Inferior parietal cortex (tissue), 1 donor: ENCODE measurements around the gene GMCL2.

Experiments
- DNase-seq: peaks from one replicate; pipeline ENCODE4 v3.0.0-alpha.2; 2016; ENCODE audit errors: extremely low spot score

Gene GMCL2

GRCh38 chr5:178221853-178222252, 34.7 kb upstream of the GMCL2 start:
- DNase-seq: no peak

- no peak for DNase-seq
Observed at GRCh38 chr5:178221282-178221681, 34.1 kb upstream of the GMCL2 start.

GRCh38 chr5:178218827-178219226, 31.7 kb upstream of the GMCL2 start:
- no peak for DNase-seq

DNA sequence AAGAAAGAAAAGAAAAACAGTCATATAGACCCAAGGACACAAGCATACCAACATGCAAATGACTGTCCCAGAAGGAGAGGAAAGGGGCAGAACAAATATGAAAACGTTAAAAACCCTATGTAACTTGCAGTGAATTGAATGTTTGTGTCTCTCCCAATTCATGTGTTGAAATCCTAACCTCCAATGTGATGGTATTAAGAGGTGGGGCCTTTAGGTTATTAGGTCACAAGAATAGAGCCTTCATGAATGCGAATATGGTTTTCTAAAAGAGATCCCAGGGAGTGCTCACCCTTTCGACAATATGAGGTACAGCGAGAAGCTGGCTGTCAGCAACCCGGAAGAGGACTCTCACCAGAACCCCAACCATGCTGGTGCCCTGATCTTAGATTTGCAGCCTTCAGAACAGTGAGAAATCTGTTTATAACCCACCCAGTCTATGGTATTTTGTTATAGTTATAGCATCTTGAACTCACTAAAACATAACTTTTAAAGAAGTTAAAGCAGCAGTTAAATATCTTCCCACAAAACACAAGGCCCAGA, 31.1 kb upstream of the GMCL2 start:
- DNase-seq: no peak

DNA sequence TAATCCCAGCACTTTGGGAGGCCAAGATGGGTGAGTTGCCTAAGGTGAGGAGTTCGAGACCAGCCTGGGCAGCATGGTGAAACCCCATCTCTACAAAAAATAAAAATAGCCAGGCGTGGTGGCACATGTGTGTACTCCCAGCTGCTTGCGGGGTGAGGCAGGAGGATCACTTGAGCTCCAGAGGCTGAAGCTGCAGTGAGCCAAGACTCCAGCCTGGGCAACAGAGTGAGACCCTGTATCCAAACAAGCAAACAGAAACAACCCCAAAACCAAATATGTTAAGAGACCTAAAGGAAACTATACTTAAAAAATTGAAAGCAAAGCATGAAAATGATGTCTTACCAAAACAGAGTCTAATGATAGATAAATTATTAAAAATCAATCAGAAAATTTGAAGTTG, 29.6 kb upstream of the GMCL2 start:
- DNase-seq: no peak

DNA sequence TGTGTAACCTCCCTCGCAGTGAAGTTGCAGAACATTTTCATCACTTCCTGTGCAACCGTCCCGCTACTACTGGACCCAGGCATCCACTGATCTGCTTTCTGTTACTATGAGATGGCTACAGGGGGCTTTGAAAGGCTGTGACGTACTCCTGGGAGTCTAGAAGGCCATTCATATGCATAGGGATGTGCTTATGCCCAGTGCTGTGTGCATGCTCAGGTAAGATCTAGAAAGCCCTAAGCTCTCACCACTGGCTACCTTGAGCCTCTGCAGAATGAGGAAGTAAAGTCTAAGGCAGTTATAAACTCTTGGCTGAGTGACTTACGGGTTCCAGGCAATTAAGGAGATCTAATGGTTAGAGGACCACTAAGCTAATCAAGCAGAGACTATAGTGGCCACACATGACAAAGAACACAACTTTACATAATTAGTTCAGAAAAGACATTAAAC, 28.9 kb upstream of the GMCL2 start:
- no peak for DNase-seq

GRCh38 chr5:178215280-178216002, 28.3 kb upstream of the GMCL2 start:
- DNase-seq: no peak

- no peak for DNase-seq
Observed at GRCh38 chr5:178214160-178214803, 27.1 kb upstream of the GMCL2 start.

GRCh38 chr5:178213748-178214151, 26.6 kb upstream of the GMCL2 start:
- DNase-seq: no peak

DNA sequence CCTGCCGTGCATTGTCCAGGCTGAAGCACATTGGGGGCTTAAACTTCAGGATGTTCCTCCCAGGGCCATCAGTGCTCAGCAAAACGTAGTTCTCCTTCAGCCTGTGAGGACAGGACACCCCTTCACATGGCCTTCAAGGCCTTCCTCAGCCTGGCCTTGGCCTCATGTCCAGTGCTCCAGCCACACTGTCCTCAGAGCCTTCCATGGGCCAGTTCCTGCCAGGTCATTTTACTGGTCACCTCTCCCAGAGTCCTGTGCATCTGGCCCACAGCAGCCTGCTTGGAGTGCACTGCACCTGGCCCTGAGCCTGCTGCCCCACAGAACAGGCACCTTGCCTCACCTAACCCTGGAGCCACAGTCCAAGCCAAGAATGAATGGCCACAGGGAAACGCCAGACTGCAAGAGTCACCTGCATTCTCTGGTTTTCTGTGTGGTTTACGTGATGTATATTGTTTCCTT, 25.9 kb upstream of the GMCL2 start:
- no peak for DNase-seq

GRCh38 chr5:178212241-178213002, 25.3 kb upstream of the GMCL2 start:
- no peak for DNase-seq

GRCh38 chr5:178211095-178212048, 24.2 kb upstream of the GMCL2 start:
- DNase-seq: no peak

DNA sequence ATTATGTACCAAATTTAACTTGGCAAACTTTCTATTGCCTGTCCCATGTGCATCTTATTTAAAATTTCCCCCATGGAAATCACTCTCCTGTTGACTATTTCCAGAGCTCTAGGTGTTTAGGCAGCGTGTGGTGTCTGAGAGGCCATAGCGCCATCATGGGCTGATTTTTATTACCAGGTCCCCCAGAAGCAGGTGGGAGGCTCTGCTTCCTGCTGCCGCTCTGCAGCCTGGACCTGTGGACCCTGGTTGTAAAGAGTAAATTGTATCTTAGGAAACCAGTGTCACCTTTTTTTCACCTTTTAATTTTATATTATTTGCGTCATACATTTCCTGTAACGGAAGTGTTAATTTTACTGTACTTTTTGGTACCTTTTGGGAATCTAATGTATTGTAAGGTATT, 23.5 kb upstream of the GMCL2 start:
- DNase-seq: no peak

- no peak for DNase-seq
Observed at GRCh38 chr5:178210073-178210535, 22.9 kb upstream of the GMCL2 start.

GRCh38 chr5:178209334-178210072, 22.3 kb upstream of the GMCL2 start:
- DNase-seq: no peak

DNA sequence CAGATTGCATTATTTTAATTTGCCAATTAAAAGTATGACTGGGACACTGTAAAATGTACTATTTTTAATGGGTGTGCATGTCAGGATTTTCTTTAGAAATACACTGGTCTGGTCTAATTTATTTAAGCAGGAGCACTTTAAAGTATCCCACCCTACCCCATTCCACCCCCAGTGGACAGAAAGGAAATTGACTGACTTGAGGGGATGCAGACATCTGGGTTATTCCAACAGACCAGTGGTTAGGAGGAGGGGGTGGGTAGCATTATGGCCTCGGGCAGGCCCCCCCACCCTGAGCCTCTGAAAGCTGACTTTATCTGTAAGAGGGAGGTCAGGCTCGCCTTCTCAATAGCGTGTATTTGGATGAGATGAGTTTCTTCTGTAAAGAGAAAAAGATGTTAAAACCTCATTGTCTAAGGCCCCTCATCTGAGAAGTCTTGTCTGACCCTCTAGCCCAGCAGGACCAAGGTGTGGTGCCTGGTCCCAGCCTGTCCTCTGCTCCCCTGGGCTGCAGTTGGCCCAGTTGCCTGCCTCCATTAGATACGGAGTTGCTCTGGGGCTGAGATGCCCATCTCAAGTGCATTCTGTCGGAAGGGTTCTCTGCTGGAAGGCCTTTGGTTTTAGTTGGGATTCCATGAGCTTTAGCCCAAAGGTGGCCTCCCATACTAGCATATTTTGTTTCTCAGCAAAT, 21.5 kb upstream of the GMCL2 start:
- DNase-seq: no peak

GRCh38 chr5:178207917-178208280, 20.7 kb upstream of the GMCL2 start:
- DNase-seq: no peak

- DNase-seq: no peak
Observed at GRCh38 chr5:178207183-178207916, 20.2 kb upstream of the GMCL2 start.
